ENCODE data around the gene PRKCG.

PRKCG gene

GRCh38 chr19:53872762-53873161 is 9.2 kb upstream of the PRKCG start:
- DNase-seq (ENCODE audit: low spot score) = no peak

GRCh38 chr19:53873773-53874605 is 8.0 kb upstream of the PRKCG start:
- DNase-seq (ENCODE audit: low spot score) = no peak

- DNase-seq (ENCODE audit: low spot score) = no peak
Measured at GRCh38 chr19:53874606-53874990, 7.4 kb upstream of the PRKCG start.

GRCh38 chr19:53875602-53876325 is 6.2 kb upstream of the PRKCG start:
- no peak for DNase-seq (ENCODE audit: low spot score)

- DNase-seq (ENCODE audit: low spot score) = no peak
Measured at GRCh38 chr19:53876651-53877224, 5.3 kb upstream of the PRKCG start.

- no peak for DNase-seq (ENCODE audit: low spot score)
Measured at GRCh38 chr19:53877361-53877766, 4.6 kb upstream of the PRKCG start.

GRCh38 chr19:53878776-53879139 is 3.2 kb upstream of the PRKCG start:
- DNase-seq (ENCODE audit: low spot score) = no peak

GRCh38 chr19:53879140-53880081 is 2.6 kb upstream of the PRKCG start:
- peak; percentile 96 for DNase-seq (ENCODE audit: low spot score)

- DNase-seq (ENCODE audit: low spot score) = no peak
Measured at GRCh38 chr19:53880711-53881481, 1.1 kb upstream of the PRKCG start.

GRCh38 chr19:53882391-53883050 is 524 bp downstream of the PRKCG start:
- DNase-seq (ENCODE audit: low spot score) = no peak

- DNase-seq (ENCODE audit: low spot score) = no peak
Measured at GRCh38 chr19:53883231-53883661, 1.2 kb downstream of the PRKCG start.

GRCh38 chr19:53883741-53884140 is 1.7 kb downstream of the PRKCG start:
- DNase-seq (ENCODE audit: low spot score) = no peak

GRCh38 chr19:53884256-53884655 is 2.3 kb downstream of the PRKCG start:
- no peak for DNase-seq (ENCODE audit: low spot score)

- no peak for DNase-seq (ENCODE audit: low spot score)
Measured at GRCh38 chr19:53885036-53885435, 3.0 kb downstream of the PRKCG start.

- no peak for DNase-seq (ENCODE audit: low spot score)
Measured at GRCh38 chr19:53892301-53892980, 10.4 kb downstream of the PRKCG start.

GRCh38 chr19:53892981-53893325 is 11.0 kb downstream of the PRKCG start:
- peak; percentile 58 for DNase-seq (ENCODE audit: low spot score)

GRCh38 chr19:53894707-53895106 is 12.7 kb downstream of the PRKCG start:
- no peak for DNase-seq (ENCODE audit: low spot score)

- DNase-seq (ENCODE audit: low spot score) = no peak
Measured at GRCh38 chr19:53896682-53897081, 14.7 kb downstream of the PRKCG start.

GRCh38 chr19:53897459-53897858 is 15.5 kb downstream of the PRKCG start:
- DNase-seq (ENCODE audit: low spot score) = no peak

GRCh38 chr19:53898166-53898565 is 16.2 kb downstream of the PRKCG start:
- DNase-seq (ENCODE audit: low spot score) = no peak

Data from cerebellar cortex (tissue), 1 donor.